Progenitor cell of endocrine pancreas (in vitro differentiated cells): Measurements from ENCODE around the gene PTPRA. TPM values are rescaled to one million over a fixed set of nuclear protein-coding genes. Genes with fewer than 3 reads are reported as not detected.
"Not testable (repeated sequence)": the region's sequence is repeated elsewhere in the genome, so short reads cannot be mapped to it uniquely, and the experiment has no call there.

ENCODE experiments used
- DNase-seq: peaks from one replicate; pipeline ENCODE4 v3.0.0; 2021; ENCODE audit warnings: low spot score; ENCODE audit not compliant: unreplicated experiment
- H3K27ac Mint-ChIP-seq: 2 replicates; pipeline ENCODE4 v1.8.0; 2021; ENCODE audit warnings: mild to moderate bottlenecking, moderate library complexity, mixed read lengths
- H3K27me3 Mint-ChIP-seq: 2 replicates; pipeline ENCODE4 v1.8.0; 2021; ENCODE audit warnings: mixed read lengths
- H3K36me3 Mint-ChIP-seq: 2 replicates; pipeline ENCODE4 v1.8.0; 2022; ENCODE audit warnings: mixed read lengths; ENCODE audit not compliant: insufficient read depth
- H3K4me1 Mint-ChIP-seq: 2 replicates; pipeline ENCODE4 v1.8.0; 2021; ENCODE audit warnings: low read depth, mixed read lengths
- H3K4me3 Mint-ChIP-seq: 2 replicates; pipeline ENCODE4 v1.8.0; 2021; ENCODE audit warnings: low read depth, mild to moderate bottlenecking, moderate library complexity, mixed read lengths
- H3K9me3 Mint-ChIP-seq: 2 replicates; pipeline ENCODE4 v1.8.0; 2021; ENCODE audit warnings: low read depth, mixed read lengths
- CTCF ChIP-seq: fragments of 200-600 bp; sonication (generic); IDR thresholded peaks from one replicate; pipeline ENCODE4 v1.5.0; 2021; ENCODE audit warnings: antibody characterized with exemption, mild to moderate bottlenecking; ENCODE audit not compliant: unreplicated experiment
- total RNA-seq: library from RNA; stranded (reverse); gene quantifications from 2 replicates; pipeline ENCODE4 v1.2.1, GENCODE V29; 2021

Gene PTPRA
- total RNA-seq, 1 donor from 2014 or later: 73.2 TPM

- TF ChIP-seq CTCF: no peak
- H3K27me3 Mint-ChIP-seq: no peaks in the 10 kb centered on the region
- H3K36me3 Mint-ChIP-seq: peaks cover 38% of the 10 kb centered on the region
- no peak overlapping the region for H3K27ac Mint-ChIP-seq
- no peaks in the 10 kb centered on the region for H3K9me3 Mint-ChIP-seq
- H3K4me1 Mint-ChIP-seq: peaks cover 5% of the 10 kb centered on the region
- no peak for DNase-seq
- no peak overlapping the region for H3K4me3 Mint-ChIP-seq
These were observed 137.9 kb downstream of the PTPRA start for GRCh38 chr20:3010985-3011723.

GRCh38 chr20:3011752-3012151, 138.5 kb downstream of the PTPRA start:
- H3K4me3 Mint-ChIP-seq: no peak overlapping the region
- peaks cover 5% of the 10 kb centered on the region for H3K4me1 Mint-ChIP-seq
- H3K36me3 Mint-ChIP-seq: peaks cover 43% of the 10 kb centered on the region
- TF ChIP-seq CTCF: no peak
- DNase-seq: no peak
- no peaks in the 10 kb centered on the region for H3K27me3 Mint-ChIP-seq
- no peak overlapping the region for H3K27ac Mint-ChIP-seq
- H3K9me3 Mint-ChIP-seq: no peaks in the 10 kb centered on the region

- no peak for DNase-seq
- Mint-ChIP-seq H3K4me1 (no peaks in the 10 kb centered on the region), H3K27ac (no peak overlapping the region), H3K4me3 (no peak overlapping the region), H3K36me3 (peaks cover 48% of the 10 kb centered on the region), H3K9me3 (peaks cover 4% of the 10 kb centered on the region), H3K27me3 (no peaks in the 10 kb centered on the region)
- no peak for TF ChIP-seq CTCF
These were observed 140.5 kb downstream of the PTPRA start for GRCh38 chr20:3013771-3014170.

- DNase-seq: no peak
- Mint-ChIP-seq H3K4me3 (no peak overlapping the region), H3K36me3 (peaks cover 44% of the 10 kb centered on the region)
These were observed 140.9 kb downstream of the PTPRA start for GRCh38 chr20:3014179-3014578.

GRCh38 chr20:3014662-3015061, 141.4 kb downstream of the PTPRA start:
- H3K4me1 Mint-ChIP-seq: no peaks in the 10 kb centered on the region
- no peak for DNase-seq
- no peak for TF ChIP-seq CTCF
- H3K9me3 Mint-ChIP-seq: peaks cover 4% of the 10 kb centered on the region
- no peaks in the 10 kb centered on the region for H3K27me3 Mint-ChIP-seq
- peaks cover 43% of the 10 kb centered on the region for H3K36me3 Mint-ChIP-seq
- no peak overlapping the region for H3K4me3 Mint-ChIP-seq
- H3K27ac Mint-ChIP-seq: no peak overlapping the region

More at GRCh38 chr20:3014179-3014578, 140.9 kb downstream of the PTPRA start:
- H3K27ac Mint-ChIP-seq: no peak overlapping the region
- no peak for TF ChIP-seq CTCF
- H3K27me3 Mint-ChIP-seq: no peaks in the 10 kb centered on the region
- H3K4me1 Mint-ChIP-seq: no peaks in the 10 kb centered on the region
- H3K9me3 Mint-ChIP-seq: peaks cover 4% of the 10 kb centered on the region

GRCh38 chr20:3015302-3015701, 142.0 kb downstream of the PTPRA start:
- H3K27ac Mint-ChIP-seq, H3K27me3 Mint-ChIP-seq, H3K9me3 Mint-ChIP-seq, DNase-seq, H3K4me1 Mint-ChIP-seq, H3K4me3 Mint-ChIP-seq: not testable (repeated sequence)
- H3K36me3 Mint-ChIP-seq: peaks cover 43% of the 10 kb centered on the region
